Measurements from ENCODE around the gene ARMCX5.

ARMCX5 gene

DNA sequence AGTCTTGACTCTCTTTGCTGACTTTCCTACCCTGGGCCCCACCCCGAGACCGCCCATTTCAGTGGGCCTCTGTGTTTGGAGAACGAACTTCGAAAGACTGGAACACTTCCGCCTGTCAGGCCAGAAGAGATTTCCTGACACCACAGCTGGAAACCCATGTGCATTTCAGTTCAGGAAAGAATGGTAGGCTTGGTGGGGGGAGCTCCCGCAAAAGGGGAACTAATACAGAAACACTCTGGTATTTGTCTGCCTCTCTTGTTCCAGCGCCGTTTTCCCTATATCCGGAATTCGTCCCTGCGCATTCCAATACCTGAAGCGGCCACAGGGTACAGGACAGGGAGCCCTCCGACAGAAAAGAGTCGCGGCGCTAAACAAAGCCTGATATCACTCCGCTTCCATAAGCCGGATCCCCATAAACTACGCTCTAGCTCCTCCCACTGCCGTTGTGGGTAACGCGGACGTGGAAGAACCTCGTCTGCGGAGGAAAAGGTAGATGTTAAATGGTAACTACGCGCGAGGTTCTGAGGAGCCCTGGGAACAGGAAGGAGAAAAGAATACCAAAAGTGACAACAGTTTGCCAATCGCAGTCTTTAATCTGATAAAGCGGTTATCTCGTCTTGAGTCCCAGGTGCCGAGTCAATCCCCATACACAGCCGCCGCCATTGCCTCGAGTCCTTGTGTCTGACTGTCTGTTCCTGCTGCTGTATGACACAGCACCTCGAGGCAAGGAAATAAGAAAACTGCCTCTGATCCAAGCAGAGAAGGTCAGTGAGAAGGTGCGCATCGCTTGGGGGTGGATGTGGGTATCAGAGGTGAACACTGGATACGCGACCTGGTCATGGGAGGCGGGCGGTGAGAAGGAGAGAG lies at the start of gene ARMCX5:
Gene ARMCX5 (plus strand): TSS at position 432 of the 867 bp plus-strand sequence. CDS start 2,627 bp downstream, outside the sequence.
- peak; percentile 95 for DNase-seq

DNA sequence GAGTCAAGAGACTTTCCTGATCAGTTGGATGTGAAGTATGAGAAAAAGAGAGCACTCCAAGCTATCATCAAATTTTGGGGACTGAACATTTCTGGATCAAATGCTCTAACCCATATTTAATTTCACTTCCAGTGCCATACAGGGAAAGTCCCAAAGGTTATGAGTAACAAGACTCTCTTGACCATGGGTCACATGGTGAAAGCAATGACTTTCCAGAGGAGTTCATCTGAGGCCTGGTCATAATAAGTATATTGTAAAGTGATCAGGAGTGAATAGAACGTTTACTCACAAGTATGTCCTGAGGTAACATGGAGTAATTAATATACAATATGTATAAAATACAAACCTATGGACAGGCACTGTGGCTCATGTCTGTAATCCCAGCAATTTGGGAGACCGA lies 40.7 kb upstream of the ARMCX5 start:
- DNase-seq, result no peak

- no peak for DNase-seq
Observed at GRCh38 chrX:102560423-102561068, 38.8 kb upstream of the ARMCX5 start.

DNA sequence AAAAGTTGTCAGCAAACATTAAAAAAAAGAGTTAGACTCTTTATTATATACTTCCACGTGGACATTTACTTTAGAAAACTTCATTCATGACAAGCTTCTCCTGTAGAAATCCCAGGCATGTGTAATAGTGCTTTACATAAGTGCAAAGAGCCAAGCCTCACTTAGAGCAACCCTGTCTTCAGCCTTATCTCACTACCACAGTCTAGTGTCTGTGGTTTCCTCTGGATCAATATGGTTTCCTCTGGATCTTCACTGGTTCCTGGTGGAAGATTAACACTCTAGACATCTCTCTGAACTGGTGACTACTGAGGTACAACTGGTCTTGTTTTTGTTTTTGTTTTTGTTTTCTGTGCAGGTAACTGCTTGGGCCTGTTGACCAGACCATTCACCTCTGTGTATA lies 18.4 kb upstream of the ARMCX5 start:
- DNase-seq, result no peak

DNA sequence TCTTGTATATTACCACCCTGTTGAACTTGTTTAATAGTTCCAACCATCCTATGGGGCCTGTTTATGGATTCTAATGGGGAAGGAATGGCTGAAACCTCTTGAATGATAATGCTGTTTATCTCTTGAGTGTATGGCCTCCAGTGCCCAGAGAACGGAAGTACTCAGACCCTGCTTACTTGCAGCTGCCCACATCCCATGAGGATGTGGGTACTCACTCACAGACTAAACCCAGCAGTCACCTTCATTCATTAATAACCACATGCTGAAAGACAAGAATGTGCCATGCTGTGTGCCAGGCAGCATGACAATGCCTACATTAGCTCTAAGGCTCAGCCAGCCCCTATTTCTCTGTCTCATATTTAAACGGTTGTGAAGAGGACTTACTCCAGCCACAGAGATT lies 5.9 kb upstream of the ARMCX5 start:
- DNase-seq, result no peak

DNA sequence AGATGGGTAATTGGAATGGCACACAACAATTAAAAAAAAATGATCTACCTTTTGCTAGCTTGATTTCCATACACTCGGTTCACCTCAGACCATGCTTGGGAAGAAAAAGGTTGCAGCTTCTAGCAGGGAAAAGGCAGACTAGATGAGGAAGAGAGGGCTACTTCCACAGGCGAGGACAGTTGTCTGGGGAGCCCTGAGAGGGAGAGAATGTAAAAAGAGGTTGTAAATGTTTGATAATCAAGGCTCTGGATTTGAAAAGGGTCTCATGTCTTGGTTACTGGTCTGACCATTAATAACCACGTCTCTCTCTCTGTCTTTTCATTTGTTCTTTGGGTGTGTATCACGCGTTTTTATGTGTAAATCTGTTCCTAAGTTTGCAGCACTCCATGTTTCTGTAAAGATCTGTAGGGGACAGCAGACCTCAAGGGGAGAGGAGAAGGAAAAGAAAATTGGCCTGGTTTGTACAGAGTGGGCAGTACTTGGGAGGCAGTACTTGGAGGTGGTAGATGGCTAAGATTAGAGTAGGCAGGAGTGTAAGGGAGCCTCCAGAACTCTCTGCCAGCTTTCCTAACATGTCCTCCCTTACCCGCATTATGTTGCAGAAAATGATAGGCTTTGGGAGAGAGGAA lies 750 bp downstream of the ARMCX5 start:
- DNase-seq, result peak; percentile 16

DNA sequence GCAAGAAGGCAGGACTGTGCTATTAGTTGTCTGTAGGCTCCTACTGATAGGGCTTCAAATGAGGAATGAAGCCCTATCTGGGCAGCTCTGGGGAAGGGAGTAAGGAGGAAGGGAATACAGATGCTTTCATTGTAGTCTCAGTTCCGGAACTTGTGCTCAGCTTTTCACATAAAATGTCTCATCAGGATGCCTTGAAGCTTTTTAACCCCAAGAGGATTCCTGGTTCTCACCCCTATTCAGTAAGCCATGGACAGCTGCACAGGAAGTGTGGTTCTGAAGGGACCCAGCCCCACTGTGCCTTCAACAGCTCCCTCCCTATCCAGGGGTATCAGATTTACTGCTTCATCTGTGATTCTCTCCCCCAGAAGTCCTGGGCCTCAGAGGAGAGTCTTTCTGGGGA lies 5.0 kb downstream of the ARMCX5 start:
- DNase-seq, result peak; percentile 71

- no peak for DNase-seq
Observed at GRCh38 chrX:102606115-102606514, 6.8 kb downstream of the ARMCX5 start.

DNA sequence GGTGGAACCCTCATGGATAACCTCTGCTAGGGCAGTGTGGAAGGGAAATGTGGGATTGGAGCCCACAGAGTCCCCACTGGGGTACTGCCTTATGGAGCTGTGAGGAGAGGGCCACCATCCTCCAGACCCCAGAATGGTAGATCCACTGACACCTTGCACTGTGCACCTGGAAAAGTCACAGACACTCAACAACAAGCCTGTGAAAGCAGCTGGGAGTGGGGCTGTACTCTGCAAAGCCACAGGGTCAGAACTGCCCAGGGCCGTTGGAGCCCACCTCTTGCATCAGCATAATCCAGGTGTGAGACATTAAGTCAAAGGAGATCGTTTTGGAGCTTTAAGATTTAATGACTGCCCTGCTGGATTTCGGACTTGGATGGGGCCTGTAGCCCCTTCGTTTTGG lies 11.6 kb downstream of the ARMCX5 start:
- no peak for DNase-seq

DNA sequence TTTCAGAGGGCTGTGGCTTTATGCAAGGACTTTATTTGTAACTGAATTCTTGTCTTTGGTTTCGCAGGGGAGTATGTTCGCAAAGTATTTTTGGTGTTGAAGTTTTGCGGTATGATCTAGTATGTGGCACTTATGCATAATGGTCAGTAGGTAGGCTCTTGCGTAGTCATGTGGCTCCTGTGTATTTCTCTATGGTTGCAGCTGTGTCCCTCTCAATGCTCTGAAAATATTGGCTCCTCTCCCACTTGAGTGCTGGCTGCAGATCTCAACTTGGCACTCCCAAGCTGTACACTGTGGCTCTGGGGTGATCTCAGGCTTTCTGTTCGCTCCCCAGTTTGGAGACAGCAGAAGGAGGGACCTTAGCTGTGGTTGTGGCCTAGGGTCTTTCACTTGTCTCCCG lies 24.8 kb downstream of the ARMCX5 start:
- DNase-seq, result no peak

DNA sequence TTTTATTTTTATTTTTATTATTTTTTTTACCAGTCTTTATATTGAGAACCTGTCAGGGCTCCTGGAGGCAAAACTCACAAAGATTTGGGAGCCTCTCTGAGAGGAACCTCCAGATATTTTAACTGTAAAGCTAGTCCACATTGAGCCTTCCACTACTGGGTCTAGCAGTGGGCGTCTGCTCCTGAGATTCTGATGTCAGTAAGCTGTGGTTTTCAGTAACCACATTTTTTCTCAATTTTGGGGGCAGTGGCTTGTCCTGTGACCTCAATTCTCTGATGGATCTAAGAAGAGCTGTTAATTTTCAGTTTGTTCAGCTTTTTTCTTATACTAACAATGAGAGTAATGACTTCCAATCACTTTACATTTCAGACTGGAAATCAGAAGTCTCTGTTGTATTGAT lies 28.3 kb downstream of the ARMCX5 start:
- DNase-seq, result no peak

DNA sequence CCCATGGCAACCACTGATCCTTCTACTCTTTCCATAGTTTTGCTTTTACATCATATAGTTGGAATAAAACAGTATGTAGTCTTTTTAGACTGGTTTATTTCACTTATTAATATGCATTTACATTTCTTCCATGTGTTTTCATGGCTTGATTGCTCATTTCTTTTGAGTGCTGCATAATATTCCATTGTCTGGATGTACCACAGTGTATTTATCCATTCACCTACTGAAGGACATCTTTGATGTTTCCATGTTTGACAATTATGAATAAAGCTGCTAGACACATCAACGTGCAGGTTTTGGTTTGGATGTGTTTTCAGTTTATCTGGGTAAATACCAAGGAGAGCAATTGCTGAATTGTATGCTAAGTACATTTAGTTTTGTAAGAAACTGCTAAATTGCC lies 38.2 kb downstream of the ARMCX5 start:
- no peak for DNase-seq

GRCh38 chrX:102650903-102651241 lies 51.6 kb downstream of the ARMCX5 start:
- no peak for DNase-seq

DNA sequence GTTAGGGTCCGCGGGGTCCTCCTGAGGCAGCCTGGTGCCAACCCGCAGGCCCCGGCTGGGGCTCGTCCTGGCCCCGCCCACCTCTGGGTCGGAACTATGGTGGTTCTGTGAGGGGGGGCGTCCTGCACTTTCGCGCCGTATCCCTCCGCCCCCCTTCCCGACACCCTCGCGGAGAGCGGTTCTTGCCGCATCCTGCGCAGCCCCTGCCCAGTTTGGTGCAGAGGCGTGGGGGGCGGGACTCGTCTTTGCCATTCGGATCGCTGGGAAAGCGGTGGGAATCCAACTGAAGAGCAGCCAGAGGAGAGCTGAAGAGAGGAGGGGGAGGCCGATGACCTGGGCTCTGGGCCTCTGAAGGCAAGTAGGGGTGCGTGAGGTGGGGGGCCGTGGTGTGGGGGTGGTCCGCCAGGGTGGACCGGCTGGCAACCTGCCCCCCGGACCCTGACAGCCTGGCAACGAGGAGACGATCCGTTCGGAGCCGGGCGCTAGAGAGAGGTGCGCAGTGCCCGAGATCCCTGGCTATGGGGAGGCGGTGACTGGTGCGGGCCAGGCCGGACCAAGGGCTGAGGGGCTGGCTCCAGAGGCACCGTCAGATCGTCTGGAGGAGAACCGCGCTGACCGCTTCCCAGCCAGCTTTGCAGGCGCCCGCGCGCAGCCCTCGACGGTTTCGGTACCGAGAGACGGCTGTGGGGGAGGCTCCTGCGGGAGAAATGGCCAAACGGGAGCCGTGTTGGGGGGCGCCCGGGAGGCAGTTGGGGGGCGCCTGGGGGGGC lies 52.1 kb downstream of the ARMCX5 start, which contains the start of gene GPRASP1:
Gene GPRASP1 (plus strand): TSS at position 242 of the 770 bp plus-strand sequence. CDS start 2,431 bp downstream, outside the sequence.
- DNase-seq, result peak; percentile 55

- peak; percentile 46 for DNase-seq
Observed at GRCh38 chrX:102652031-102652688, 52.8 kb downstream of the ARMCX5 start.

Data from NCI-H82 (cell line).